Fibroblast of lung (primary cell): ENCODE data around the gene KCNJ10.

Experiments used
- EZH2 ChIP-seq: IDR thresholded peaks from 2 replicates; pipeline ENCODE4 v1.5.1; 2012; ENCODE audit warnings: low read length, control low read depth, mild to moderate bottlenecking; ENCODE audit errors: missing control alignments
- TF ChIP-seq, protein P1 (sequence below), 2 donors: IDR thresholded peaks in 1 of 2; conservative IDR thresholded peaks in 1 of 2; 1 replicate in 1 of 2; 2 replicates in 1 of 2; pipeline ENCODE4 v1.5.1; 2011 to 2012; ENCODE audit warnings: low read length in 2 of 2, control low read depth in 1 of 2, inconsistent platforms in 1 of 2, low read depth in 1 of 2, mild to moderate bottlenecking in 1 of 2

DNA sequence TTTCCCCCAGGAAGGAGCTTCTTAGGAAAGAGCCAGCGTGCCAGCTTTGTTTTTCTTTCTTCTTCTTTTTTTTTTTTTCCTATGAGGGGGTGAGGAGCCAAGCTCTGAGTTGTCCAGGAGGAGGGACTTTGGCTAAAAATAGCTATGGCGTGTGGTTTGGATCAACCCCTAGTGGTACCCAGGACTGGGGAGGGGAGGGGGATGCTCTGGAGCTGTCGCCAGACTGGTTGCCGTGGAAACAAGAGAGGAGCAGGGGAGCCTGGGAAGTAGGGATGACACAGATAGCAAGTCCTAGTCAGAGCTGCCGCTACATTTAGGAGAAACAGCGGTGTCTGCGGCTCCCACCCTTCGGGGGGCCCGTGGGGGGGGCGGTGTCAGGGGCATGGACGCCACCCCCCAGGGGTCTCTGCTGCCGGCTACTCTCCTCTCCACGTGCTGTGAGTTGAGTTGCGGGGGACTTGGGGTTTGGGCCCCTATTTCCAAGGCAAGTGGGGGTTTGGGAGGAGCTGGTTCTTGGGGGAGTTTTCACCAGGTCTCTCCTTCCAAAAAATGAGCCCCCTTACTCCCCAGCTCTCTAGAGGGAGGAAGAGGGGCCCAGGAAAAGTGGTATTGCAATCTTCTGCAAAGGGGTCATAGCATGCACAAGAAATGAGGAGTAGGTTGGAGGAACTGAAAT is 11.4 kb upstream of the KCNJ10 start, which contains the start of gene KCNJ9:
- TF ChIP-seq, protein P1, sequence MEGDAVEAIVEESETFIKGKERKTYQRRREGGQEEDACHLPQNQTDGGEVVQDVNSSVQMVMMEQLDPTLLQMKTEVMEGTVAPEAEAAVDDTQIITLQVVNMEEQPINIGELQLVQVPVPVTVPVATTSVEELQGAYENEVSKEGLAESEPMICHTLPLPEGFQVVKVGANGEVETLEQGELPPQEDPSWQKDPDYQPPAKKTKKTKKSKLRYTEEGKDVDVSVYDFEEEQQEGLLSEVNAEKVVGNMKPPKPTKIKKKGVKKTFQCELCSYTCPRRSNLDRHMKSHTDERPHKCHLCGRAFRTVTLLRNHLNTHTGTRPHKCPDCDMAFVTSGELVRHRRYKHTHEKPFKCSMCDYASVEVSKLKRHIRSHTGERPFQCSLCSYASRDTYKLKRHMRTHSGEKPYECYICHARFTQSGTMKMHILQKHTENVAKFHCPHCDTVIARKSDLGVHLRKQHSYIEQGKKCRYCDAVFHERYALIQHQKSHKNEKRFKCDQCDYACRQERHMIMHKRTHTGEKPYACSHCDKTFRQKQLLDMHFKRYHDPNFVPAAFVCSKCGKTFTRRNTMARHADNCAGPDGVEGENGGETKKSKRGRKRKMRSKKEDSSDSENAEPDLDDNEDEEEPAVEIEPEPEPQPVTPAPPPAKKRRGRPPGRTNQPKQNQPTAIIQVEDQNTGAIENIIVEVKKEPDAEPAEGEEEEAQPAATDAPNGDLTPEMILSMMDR (conservative IDR thresholded peaks at IDR 0.05 in 1 of 2, IDR thresholded peaks at IDR 0.05 in 1 of 2; ENCODE audit: low read depth in 1 of 2, low read length in 2 of 2): no peak
- no peak for TF ChIP-seq EZH2
